GM18951 (cell line): ENCODE results near the gene LAMTOR3.

Experiments used
- POLR2A ChIP-seq: IDR thresholded peaks from 4 replicates; pipeline ENCODE4 v1.6.1; 2011; ENCODE audit warnings: mild to moderate bottlenecking; ENCODE audit not compliant: insufficient read length, insufficient read depth; ENCODE audit errors: extremely low read depth
- in situ Hi-C: fragments of 300-500 bp; cut with MboI; formaldehyde crosslinking; loops from one replicate; pipeline ENCODE4 v1.12.0; 2022; ENCODE audit warnings: low sequenced_read_pairs, mixed read lengths, inconsistent platforms; ENCODE audit not compliant: unreplicated experiment

Gene LAMTOR3

GRCh38 chr4:99856166-99856565 is 38.1 kb downstream of the LAMTOR3 start:
- TF ChIP-seq POLR2A, result no peak
- in situ Hi-C loops, result no loop called here

- no peak for TF ChIP-seq POLR2A
- in situ Hi-C loops, result no loop called here
These were observed 38.5 kb downstream of the LAMTOR3 start for GRCh38 chr4:99855678-99856077.

GRCh38 chr4:99853999-99854398 is 40.2 kb downstream of the LAMTOR3 start:
- no peak for TF ChIP-seq POLR2A
- in situ Hi-C loops, result no loop called here

- no peak for TF ChIP-seq POLR2A
- in situ Hi-C loops, result no loop called here
These were observed 41.0 kb downstream of the LAMTOR3 start for GRCh38 chr4:99853190-99853589.

GRCh38 chr4:99852199-99852749 is 42.0 kb downstream of the LAMTOR3 start:
- no peak for TF ChIP-seq POLR2A
- in situ Hi-C loops, result no loop called here

- in situ Hi-C loops, result no loop called here
- no peak for TF ChIP-seq POLR2A
These were observed 45.6 kb downstream of the LAMTOR3 start for GRCh38 chr4:99848591-99849001.

GRCh38 chr4:99847362-99847976 is 46.8 kb downstream of the LAMTOR3 start:
- in situ Hi-C loops, result no loop called here
- no peak for TF ChIP-seq POLR2A

GRCh38 chr4:99846891-99847290 is 47.3 kb downstream of the LAMTOR3 start:
- in situ Hi-C loops, result no loop called here
- no peak for TF ChIP-seq POLR2A

- TF ChIP-seq POLR2A, result no peak
- in situ Hi-C loops, result no loop called here
These were observed 48.3 kb downstream of the LAMTOR3 start for GRCh38 chr4:99845708-99846469.

- in situ Hi-C loops, result no loop called here
- no peak for TF ChIP-seq POLR2A
These were observed 49.0 kb downstream of the LAMTOR3 start for GRCh38 chr4:99845179-99845578.

- in situ Hi-C loops, result no loop called here
- no peak for TF ChIP-seq POLR2A
These were observed 50.2 kb downstream of the LAMTOR3 start for GRCh38 chr4:99844048-99844447.

GRCh38 chr4:99843413-99843812 is 50.8 kb downstream of the LAMTOR3 start:
- in situ Hi-C loops, result no loop called here

GRCh38 chr4:99841129-99841528 is 53.1 kb downstream of the LAMTOR3 start:
- in situ Hi-C loops, result no loop called here
- no peak for TF ChIP-seq POLR2A

More at GRCh38 chr4:99843413-99843812, 50.8 kb downstream of the LAMTOR3 start:
- no peak for TF ChIP-seq POLR2A

- in situ Hi-C loops, result no loop called here
- TF ChIP-seq POLR2A, result no peak
These were observed 55.3 kb downstream of the LAMTOR3 start for GRCh38 chr4:99838927-99839326.
